Measurements from ENCODE around the gene LCMT1.
A peak's percentile ranks its signal among the peaks of the same experiment; 100 is the strongest.
"Not testable (repeated sequence)": the region's sequence is repeated elsewhere in the genome, so short reads cannot be mapped to it uniquely, and the experiment has no call there.

The LCMT1 gene

GRCh38 chr16:25151996-25152395 is 40.5 kb downstream of the LCMT1 start:
- DNase-seq = no peak

GRCh38 chr16:25155553-25156460 is 44.3 kb downstream of the LCMT1 start:
- DNase-seq = no peak

- DNase-seq = no peak
Measured at GRCh38 chr16:25157271-25157875, 45.8 kb downstream of the LCMT1 start.

- DNase-seq = no peak
Measured at GRCh38 chr16:25158401-25158800, 46.9 kb downstream of the LCMT1 start.

- no peak for DNase-seq
Measured at GRCh38 chr16:25161753-25162367, 50.3 kb downstream of the LCMT1 start.

GRCh38 chr16:25163683-25164082 is 52.1 kb downstream of the LCMT1 start:
- DNase-seq = no peak

GRCh38 chr16:25165284-25165683 is 53.7 kb downstream of the LCMT1 start:
- no peak for DNase-seq

GRCh38 chr16:25167920-25168319 is 56.4 kb downstream of the LCMT1 start:
- not testable (repeated sequence) for DNase-seq

- DNase-seq = no peak
Measured at GRCh38 chr16:25171390-25171789, 59.8 kb downstream of the LCMT1 start.

GRCh38 chr16:25172831-25173230 is 61.3 kb downstream of the LCMT1 start:
- DNase-seq = no peak

- DNase-seq = no peak
Measured at GRCh38 chr16:25174285-25174684, 62.7 kb downstream of the LCMT1 start.

- DNase-seq = no peak
Measured at GRCh38 chr16:25176136-25176535, 64.6 kb downstream of the LCMT1 start.

GRCh38 chr16:25177512-25177830 is 65.9 kb downstream of the LCMT1 start:
- DNase-seq = no peak

GRCh38 chr16:25177831-25178688 is 66.5 kb downstream of the LCMT1 start:
- no peak for DNase-seq

- peak; percentile 3 for DNase-seq
Measured at GRCh38 chr16:25181236-25181635, 69.7 kb downstream of the LCMT1 start.

GRCh38 chr16:25184771-25185170 is 73.2 kb downstream of the LCMT1 start:
- DNase-seq = no peak

- DNase-seq = no peak
Measured at GRCh38 chr16:25187491-25187795, 75.9 kb downstream of the LCMT1 start.

GRCh38 chr16:25189305-25189704 is 77.8 kb downstream of the LCMT1 start:
- no peak for DNase-seq

GRCh38 chr16:25192096-25192495 is 80.6 kb downstream of the LCMT1 start:
- DNase-seq = no peak

GRCh38 chr16:25194273-25194878 is 82.8 kb downstream of the LCMT1 start:
- DNase-seq = no peak

- DNase-seq = no peak
Measured at GRCh38 chr16:25198021-25198420, 86.5 kb downstream of the LCMT1 start.

- no peak for DNase-seq
Measured at GRCh38 chr16:25199457-25199856, 87.9 kb downstream of the LCMT1 start.

GRCh38 chr16:25210758-25211157 is 99.2 kb downstream of the LCMT1 start:
- no peak for DNase-seq
